H54 (cell line): ENCODE results near the gene JAKMIP1.

Experiments
- DNase-seq: peaks from one replicate; pipeline ENCODE4 v3.0.0; 2011; ENCODE audit warnings: low spot score, mixed read lengths; ENCODE audit not compliant: insufficient read length
- FAIRE-seq: peaks from 3 replicates; lab custom pipeline; 2011; peaks lifted over from hg19 to GRCh38; lab: Jason Lieb, UNC
- POLR2A ChIP-seq: IDR thresholded peaks from 2 replicates; pipeline ENCODE4 v1.6.1; 2011; ENCODE audit warnings: low read depth, mild to moderate bottlenecking, low read length

Gene JAKMIP1

DNA sequence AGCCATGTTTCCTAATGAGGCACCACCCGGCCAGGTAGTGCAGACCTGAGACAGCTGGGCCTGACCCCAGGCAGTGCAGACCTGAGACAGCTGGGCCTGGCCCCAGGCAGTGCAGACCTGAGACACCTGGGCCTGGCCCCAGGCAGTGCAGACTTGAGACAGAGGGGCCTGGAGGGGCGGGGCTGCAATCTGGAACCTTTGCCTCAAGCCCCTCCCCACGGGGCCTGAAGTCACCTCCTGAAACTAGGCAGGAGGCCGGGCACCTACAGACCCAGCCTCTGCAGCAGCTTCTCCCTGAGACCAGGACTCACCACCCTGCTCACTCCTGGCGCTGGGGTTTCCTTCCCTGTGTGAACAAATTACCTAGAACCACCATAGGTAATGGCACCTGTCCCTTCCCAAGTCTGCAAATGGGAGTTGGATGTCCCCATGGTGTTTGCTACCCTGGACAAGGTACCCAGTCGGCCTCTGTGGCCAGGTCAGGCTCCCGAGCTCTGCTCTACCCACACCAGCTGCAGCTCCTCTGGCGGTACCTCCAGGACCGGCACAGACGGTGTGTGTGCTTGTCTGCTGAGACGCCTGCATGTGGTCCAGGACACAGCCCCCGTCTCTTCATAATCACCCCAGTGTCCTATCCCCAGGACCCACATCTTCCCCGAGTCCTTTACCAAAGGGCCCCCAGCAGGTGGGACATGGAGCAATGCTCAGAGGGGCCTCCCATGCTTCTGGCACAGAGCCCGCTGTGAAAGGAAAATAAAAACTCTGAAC is 129.0 kb downstream of the JAKMIP1 start:
- no peak for TF ChIP-seq POLR2A
- FAIRE-seq (no peak), DNase-seq (no peak)

GRCh38 chr4:6069845-6070709 is 130.3 kb downstream of the JAKMIP1 start:
- no peak for FAIRE-seq
- TF ChIP-seq POLR2A, result no peak

DNA sequence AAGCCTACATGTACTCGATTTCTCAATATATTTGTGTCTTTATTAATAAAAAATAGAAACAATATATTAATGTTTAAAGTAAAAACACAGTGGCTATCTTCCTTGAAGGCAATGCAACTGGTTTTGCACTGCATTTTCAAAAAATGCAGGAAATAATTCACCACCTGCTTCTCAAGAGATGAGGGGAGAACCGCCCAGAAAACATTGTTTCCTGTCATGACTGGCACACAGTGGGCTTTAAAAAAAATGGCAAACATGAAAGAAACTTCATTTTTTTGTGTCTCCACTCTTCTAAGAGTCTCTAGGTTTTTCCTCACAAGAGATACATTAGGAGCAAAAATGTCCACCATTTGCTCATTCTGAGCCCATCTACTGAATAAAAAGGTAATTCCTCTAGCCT is 131.4 kb downstream of the JAKMIP1 start:
- TF ChIP-seq POLR2A, result no peak
- DNase-seq (no peak), FAIRE-seq (no peak)

More at GRCh38 chr4:6069845-6070709, 130.3 kb downstream of the JAKMIP1 start:
- DNase-seq, result no peak

DNA sequence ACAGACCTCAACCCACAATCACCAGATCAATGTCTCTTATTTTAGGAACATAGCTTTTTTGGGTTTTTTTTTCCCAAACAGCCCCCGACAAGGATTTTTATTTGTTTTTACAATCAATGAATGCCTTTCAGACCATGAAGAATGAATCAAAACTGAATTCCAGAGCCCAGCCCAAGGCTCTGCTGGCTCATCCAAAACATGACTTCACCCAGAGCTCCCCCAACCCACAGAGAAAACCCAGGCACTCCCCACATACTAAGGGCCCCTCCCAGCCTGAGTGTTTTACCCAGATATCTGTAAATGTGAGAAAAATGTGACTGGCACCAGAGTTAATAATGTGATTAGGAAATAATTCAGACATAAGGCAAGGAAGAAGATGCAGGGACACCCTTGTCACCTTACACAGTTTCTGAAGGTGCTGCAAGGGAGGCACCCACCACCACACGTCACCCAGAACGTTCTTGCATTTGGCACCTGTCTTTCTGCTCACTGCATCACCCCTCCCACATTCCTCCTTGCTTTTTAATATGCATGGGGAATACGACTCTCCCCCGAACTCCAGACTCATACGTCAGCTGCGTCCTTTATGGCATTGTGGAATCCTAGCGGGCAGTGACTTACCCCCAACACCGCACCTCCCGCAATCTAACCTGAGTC is 134.3 kb downstream of the JAKMIP1 start:
- FAIRE-seq (no peak), DNase-seq (no peak)
- no peak for TF ChIP-seq POLR2A

GRCh38 chr4:6065166-6065565 is 135.2 kb downstream of the JAKMIP1 start:
- no peak for FAIRE-seq
- DNase-seq, result no peak
- no peak for TF ChIP-seq POLR2A

DNA sequence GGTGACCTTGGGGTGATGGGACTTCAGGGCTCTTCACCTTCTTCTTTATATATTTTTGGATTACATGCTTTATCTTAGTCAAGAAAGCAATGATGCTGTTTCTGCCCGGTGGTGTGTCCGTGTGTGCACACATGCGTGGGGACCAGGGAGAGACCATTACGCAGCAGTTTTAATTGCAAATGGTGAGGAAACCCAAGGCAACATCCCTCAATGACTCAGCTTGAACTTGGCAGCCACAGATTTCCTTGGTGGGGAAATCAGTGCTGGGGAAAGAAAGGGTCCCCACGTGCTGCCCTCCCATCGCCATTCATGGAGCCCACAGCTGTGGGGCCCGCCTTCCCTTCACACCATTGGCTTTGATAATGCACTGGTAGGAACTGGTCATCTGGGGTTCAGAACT is 136.0 kb downstream of the JAKMIP1 start:
- TF ChIP-seq POLR2A, result no peak
- no peak for FAIRE-seq

GRCh38 chr4:6063684-6064083 is 136.7 kb downstream of the JAKMIP1 start:
- DNase-seq (no peak), FAIRE-seq (no peak)
- no peak for TF ChIP-seq POLR2A

More for the DNA sequence above, 136.0 kb downstream of the JAKMIP1 start:
- no peak for DNase-seq

DNA sequence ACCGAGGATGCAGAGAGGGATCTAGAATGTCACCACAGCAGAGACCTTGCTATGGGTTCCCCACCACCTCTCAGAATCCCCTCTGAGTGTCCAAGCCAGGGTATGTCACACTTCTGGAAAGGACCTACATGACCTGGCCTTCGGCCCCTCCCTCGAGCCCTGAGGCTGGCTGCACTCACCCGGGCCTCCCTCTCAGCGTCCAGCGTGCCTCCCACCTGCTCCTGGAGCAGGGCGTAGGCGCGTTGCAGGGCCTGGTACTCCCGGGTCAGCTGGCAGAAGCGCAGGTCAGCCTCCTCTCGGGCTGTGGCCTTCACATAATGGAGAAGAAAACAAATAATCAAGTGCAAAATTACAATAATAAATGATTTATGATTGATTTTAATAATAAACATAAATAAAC is 138.2 kb downstream of the JAKMIP1 start:
- no peak for TF ChIP-seq POLR2A
- DNase-seq, result no peak
- no peak for FAIRE-seq

DNA sequence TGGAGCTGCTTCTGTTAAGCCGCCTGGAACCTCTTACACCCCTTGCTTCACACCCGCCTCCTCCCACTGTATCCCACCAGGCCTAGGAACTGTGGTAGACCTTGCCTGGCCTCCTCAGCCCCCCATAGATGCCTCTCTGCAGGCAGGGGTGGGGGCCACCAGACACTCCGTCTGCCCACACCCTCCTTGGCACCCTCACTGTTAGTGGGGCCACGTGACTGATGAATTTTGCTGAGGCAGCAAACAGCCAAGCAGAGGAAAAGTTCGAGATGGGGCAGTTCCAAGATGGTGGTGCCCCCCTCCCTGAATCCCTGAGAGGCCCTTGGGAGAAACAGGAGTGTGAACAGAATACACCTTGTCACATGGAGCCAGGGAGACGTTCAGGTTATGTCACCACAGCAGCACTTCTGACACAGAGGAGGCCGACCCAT is 141.0 kb downstream of the JAKMIP1 start:
- FAIRE-seq (no peak), DNase-seq (no peak)
- TF ChIP-seq POLR2A, result no peak

GRCh38 chr4:6058531-6059374 is 141.6 kb downstream of the JAKMIP1 start:
- no peak for FAIRE-seq
- no peak for DNase-seq
- TF ChIP-seq POLR2A, result no peak

DNA sequence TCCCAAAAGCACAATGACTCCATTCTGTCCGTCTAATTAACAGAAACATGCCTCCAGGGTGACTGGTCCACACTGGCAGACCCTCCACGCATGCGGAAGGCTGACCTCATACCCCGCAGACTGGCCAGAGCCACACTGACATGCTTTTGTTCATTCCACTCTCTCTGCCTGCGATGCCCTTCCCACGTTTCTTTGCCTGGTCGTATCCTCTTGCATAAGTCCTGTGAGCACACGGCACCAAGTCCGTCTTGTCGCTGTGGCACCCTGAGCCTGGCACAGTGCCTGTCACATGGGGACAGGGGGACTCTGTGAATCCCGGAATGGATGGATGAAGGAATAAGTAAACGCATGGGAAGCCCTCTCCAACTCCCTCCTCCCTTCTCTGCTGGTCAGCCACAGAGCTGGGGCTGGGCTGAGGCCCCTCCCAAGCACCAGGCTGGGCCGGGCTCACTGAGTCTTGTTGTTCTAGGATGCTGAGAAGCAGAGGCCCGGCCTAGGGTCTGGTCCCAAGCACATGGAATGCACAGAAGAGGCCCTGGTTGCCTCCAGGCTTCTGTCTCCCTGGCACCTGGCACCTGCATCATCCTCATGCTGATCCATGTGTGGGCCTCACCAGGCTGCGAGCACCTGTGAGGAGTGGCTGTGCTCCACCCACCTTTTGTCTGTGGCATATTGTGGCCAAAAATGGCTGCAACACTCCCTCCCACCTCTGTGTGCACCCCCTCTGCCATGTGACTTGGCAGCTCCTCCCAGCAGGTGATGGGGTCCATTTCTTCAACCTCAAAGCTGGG is 143.2 kb downstream of the JAKMIP1 start:
- no peak for DNase-seq
- TF ChIP-seq POLR2A, result no peak
- FAIRE-seq, result no peak

DNA sequence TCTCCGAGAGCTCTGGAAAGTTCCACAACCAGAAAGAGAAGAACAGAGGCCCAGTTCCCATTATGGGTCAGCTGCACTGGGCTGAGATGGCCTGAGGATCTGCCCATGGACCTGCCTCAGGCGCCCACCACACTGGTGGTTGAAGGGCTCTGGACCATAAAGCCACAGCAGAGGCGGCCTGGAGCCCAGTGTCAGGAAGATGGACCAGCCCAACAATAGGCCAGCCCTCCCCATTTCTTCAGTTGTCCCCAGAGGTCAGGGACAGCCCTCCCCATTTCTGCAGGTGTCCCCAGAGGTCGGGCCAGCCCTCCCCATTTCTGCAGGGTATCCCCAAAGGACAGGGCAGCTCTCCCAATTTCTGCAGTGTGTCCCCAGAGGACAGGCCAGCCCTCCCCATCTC is 144.9 kb downstream of the JAKMIP1 start:
- no peak for DNase-seq
- no peak for FAIRE-seq
- no peak for TF ChIP-seq POLR2A

GRCh38 chr4:6055030-6055429 is 145.3 kb downstream of the JAKMIP1 start:
- TF ChIP-seq POLR2A, result no peak
- DNase-seq (no peak), FAIRE-seq (no peak)
